ENCODE measurements around the gene C1orf174.

C1orf174 gene

DNA sequence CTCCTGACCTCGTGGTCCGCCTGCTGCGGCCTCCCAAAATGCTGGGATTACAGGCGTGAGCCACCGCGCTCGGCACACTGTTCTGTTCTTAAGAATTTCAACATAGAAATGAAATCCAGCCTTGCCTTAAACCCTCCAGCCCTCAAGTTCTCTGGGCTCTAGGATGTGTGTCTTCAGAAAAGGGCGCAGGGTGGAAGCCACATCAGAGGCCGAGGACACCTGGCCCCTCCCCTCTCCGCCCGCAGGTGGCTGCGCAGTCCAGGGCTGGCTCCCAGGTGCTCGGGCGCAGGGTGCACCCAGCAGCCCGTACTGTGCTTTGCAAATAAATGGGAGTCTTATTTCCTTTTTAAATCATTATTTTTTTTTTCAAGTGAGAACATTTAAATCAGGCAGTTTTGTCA, 2.0 kb upstream of the C1orf174 start:
- H3K9ac ChIP-seq (ENCODE audit: low read length), result no peak overlapping the region
- no peak overlapping the region for H2AFZ ChIP-seq (ENCODE audit: low read length)
- H3F3A ChIP-seq (ENCODE audit: insufficient read depth, low read length), result peaks cover 16% of the 10 kb centered on the region; the same call in 1 of the 2 replicates
- no peak overlapping the region for H3K4me2 ChIP-seq (ENCODE audit: low read depth, low read length)
- H3K4me3 ChIP-seq (ENCODE audit: low read length), result no peak overlapping the region
- 0 out of 2 replicates have a peak, but pooled peaks cover 7% of the 10 kb centered on the region for H3K4me1 ChIP-seq (ENCODE audit: low read length)
- no peaks in the 10 kb centered on the region for H3K36me3 ChIP-seq (replicated peaks; ENCODE audit: insufficient read depth, low read length)
- H3K79me2 ChIP-seq (ENCODE audit: low read length), result peaks cover 31% of the 10 kb centered on the region
- no peaks in the 10 kb centered on the region for H3K9me2 ChIP-seq (replicated peaks; ENCODE audit: insufficient read depth, low read length)
- no peaks in the 10 kb centered on the region for H3K9me3 ChIP-seq (replicated peaks; ENCODE audit: insufficient read depth, low read length)
- H4K20me1 ChIP-seq (ENCODE audit: insufficient read depth, low read length), result no peaks in the 10 kb centered on the region
- no peak for DNase-seq
- no peak overlapping the region for H3K27ac ChIP-seq (ENCODE audit: low read length)
- TF ChIP-seq EZH2phosphoT487 (IDR thresholded peaks at IDR 0.05; ENCODE audit: low read length), result no peak
- TF ChIP-seq, protein P1, sequence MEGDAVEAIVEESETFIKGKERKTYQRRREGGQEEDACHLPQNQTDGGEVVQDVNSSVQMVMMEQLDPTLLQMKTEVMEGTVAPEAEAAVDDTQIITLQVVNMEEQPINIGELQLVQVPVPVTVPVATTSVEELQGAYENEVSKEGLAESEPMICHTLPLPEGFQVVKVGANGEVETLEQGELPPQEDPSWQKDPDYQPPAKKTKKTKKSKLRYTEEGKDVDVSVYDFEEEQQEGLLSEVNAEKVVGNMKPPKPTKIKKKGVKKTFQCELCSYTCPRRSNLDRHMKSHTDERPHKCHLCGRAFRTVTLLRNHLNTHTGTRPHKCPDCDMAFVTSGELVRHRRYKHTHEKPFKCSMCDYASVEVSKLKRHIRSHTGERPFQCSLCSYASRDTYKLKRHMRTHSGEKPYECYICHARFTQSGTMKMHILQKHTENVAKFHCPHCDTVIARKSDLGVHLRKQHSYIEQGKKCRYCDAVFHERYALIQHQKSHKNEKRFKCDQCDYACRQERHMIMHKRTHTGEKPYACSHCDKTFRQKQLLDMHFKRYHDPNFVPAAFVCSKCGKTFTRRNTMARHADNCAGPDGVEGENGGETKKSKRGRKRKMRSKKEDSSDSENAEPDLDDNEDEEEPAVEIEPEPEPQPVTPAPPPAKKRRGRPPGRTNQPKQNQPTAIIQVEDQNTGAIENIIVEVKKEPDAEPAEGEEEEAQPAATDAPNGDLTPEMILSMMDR (IDR thresholded peaks at IDR 0.05; ENCODE audit: low read length), result no peak
- no peak for TF ChIP-seq EZH2 (optimal IDR thresholded peaks at IDR 0.05; ENCODE audit: low read depth, low read length)
- H3K27me3 ChIP-seq (replicated peaks; ENCODE audit: insufficient read depth, low read length), result no peaks in the 10 kb centered on the region

DNA sequence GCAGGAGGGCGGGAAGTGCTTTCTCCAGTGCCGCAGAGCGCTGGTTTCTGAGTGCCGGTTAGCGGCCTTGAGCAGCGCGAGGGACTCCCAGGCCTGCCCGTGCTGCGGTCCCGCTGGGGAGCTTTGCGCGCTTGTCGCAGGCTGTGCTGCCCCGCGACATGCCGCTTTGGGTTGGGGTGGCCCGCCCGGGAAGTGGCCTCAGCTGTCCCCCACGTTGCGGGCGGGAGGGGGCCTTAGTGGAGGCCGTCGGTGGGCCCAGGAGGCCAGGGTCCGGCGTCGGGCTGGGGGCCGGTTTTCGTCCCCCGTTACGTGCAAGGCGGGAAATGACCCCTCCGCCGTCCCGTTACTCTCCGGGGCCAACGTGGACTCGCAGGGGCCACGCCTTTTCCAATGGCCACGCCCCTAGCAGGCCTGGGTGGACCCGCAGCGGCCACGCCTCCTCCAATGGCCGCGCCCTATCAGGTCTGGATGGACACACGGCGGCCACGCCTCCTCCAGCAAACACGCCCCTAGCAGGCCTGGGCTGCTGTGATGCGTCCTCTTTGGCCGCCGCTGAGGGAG, 977 bp upstream of the C1orf174 start:
- TF ChIP-seq EZH2 (optimal IDR thresholded peaks at IDR 0.05; ENCODE audit: low read depth, low read length), result no peak
- no peak for TF ChIP-seq EZH2phosphoT487 (IDR thresholded peaks at IDR 0.05; ENCODE audit: low read length)
- TF ChIP-seq, protein P1 (IDR thresholded peaks at IDR 0.05; ENCODE audit: low read length), result no peak
- Histone ChIP-seq H4K20me1 (ENCODE audit: insufficient read depth, low read length) (no peaks in the 10 kb centered on the region), H3K4me2 (ENCODE audit: low read depth, low read length) (peak overlapping the region; percentile 89), H3F3A (ENCODE audit: insufficient read depth, low read length) (peaks cover 16% of the 10 kb centered on the region; the same call in 1 of the 2 replicates), H3K27me3 (replicated peaks; ENCODE audit: insufficient read depth, low read length) (no peaks in the 10 kb centered on the region), H3K79me2 (ENCODE audit: low read length) (peaks cover 42% of the 10 kb centered on the region), H3K27ac (ENCODE audit: low read length) (peak overlapping the region; percentile 99), H3K4me1 (ENCODE audit: low read length) (0 out of 2 replicates have a peak, but pooled peaks cover 7% of the 10 kb centered on the region), H3K9me2 (replicated peaks; ENCODE audit: insufficient read depth, low read length) (no peaks in the 10 kb centered on the region), H3K9me3 (replicated peaks; ENCODE audit: insufficient read depth, low read length) (no peaks in the 10 kb centered on the region), H3K9ac (ENCODE audit: low read length) (peak overlapping the region; percentile 99), H3K36me3 (replicated peaks; ENCODE audit: insufficient read depth, low read length) (no peaks in the 10 kb centered on the region), H3K4me3 (ENCODE audit: low read length) (peak overlapping the region; percentile 96), H2AFZ (ENCODE audit: low read length) (peak overlapping the region; percentile 97)
- DNase-seq, result peak; percentile 97

DNA sequence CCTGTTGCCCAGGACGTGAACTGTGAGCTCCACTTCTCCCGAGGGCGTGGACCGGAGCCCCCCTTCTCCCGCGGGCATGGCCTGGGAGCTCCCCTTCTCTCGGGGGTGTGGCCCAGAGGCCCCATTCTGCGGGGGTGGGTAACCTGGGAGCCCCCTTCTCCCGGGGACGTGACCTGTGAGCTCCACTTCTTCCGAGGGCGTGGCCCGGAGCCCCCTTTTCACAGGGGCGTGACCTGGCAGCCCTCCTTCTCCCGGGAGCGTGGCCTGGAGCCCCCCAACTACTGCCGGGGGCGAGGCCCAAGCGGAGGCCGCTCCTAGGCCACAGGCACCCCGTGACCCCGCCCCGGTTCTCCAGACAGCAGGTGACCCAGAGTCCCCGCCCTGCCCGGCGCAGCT, 320 bp downstream of the C1orf174 start:
- no peaks in the 10 kb centered on the region for H4K20me1 ChIP-seq (ENCODE audit: insufficient read depth, low read length)
- H3K9me3 ChIP-seq (replicated peaks; ENCODE audit: insufficient read depth, low read length), result no peaks in the 10 kb centered on the region
- peaks cover 16% of the 10 kb centered on the region; the same call in 1 of the 2 replicates for H3F3A ChIP-seq (ENCODE audit: insufficient read depth, low read length)
- DNase-seq, result peak; percentile 14
- peak overlapping the region; percentile 89 for H3K4me2 ChIP-seq (ENCODE audit: low read depth, low read length)
- H3K9ac ChIP-seq (ENCODE audit: low read length), result peak overlapping the region; percentile 99
- peaks cover 55% of the 10 kb centered on the region for H3K79me2 ChIP-seq (ENCODE audit: low read length)
- H3K4me1 ChIP-seq (ENCODE audit: low read length), result 0 out of 2 replicates have a peak, but pooled peaks cover 7% of the 10 kb centered on the region
- peak overlapping the region; percentile 96 for H3K4me3 ChIP-seq (ENCODE audit: low read length)
- H3K27ac ChIP-seq (ENCODE audit: low read length), result peak overlapping the region; percentile 99
- no peak for TF ChIP-seq EZH2 (optimal IDR thresholded peaks at IDR 0.05; ENCODE audit: low read depth, low read length)
- TF ChIP-seq, protein P1 (IDR thresholded peaks at IDR 0.05; ENCODE audit: low read length), result no peak
- TF ChIP-seq EZH2phosphoT487 (IDR thresholded peaks at IDR 0.05; ENCODE audit: low read length), result no peak
- peak overlapping the region; percentile 65 for H2AFZ ChIP-seq (ENCODE audit: low read length)
- no peaks in the 10 kb centered on the region for H3K27me3 ChIP-seq (replicated peaks; ENCODE audit: insufficient read depth, low read length)
- no peaks in the 10 kb centered on the region for H3K36me3 ChIP-seq (replicated peaks; ENCODE audit: insufficient read depth, low read length)
- H3K9me2 ChIP-seq (replicated peaks; ENCODE audit: insufficient read depth, low read length), result no peaks in the 10 kb centered on the region

Measured in MM.1S (cell line).